WTC11 (cell line): ENCODE data around the gene SLC36A2. TPM values are rescaled to one million over a fixed set of nuclear protein-coding genes. Genes with fewer than 3 reads are reported as not detected.

Experiments used
- ATAC-seq: fragments of 200-7000 bp; cut with Tn5 transposase; 2 replicates; pipeline ENCODE4 v1.10.0; 2021; ENCODE audit warnings: mild to moderate bottlenecking, moderate library complexity
- CTCF ChIA-PET: fragments of 300-600 bp; sonication (Branson Sonifier 250); formaldehyde crosslinking; loops from one replicate; lab custom pipeline; 2021; ENCODE audit warnings: antibody characterized with exemption; lab: Charles Lee
- POLR2A ChIA-PET: fragments of 350-600 bp; sonication (Branson Sonifier 250); formaldehyde crosslinking; loops from one replicate; lab custom pipeline; 2021; ENCODE audit warnings: antibody characterized with exemption; lab: Charles Lee
- DNase-seq: peaks from one replicate; pipeline ENCODE4 v3.0.0; 2021; ENCODE audit warnings: low spot score
- H3K27ac Mint-ChIP-seq: 2 replicates; pipeline ENCODE4 v1.8.0; 2021; ENCODE audit warnings: mixed read lengths
- H3K27me3 Mint-ChIP-seq: 2 replicates; pipeline ENCODE4 v1.8.0; 2021; ENCODE audit warnings: low read depth, mild to moderate bottlenecking, moderate library complexity, mixed read lengths
- H3K36me3 Mint-ChIP-seq: 2 replicates; pipeline ENCODE4 v1.8.0; 2021; ENCODE audit warnings: mixed read lengths
- H3K4me1 Mint-ChIP-seq: 2 replicates; pipeline ENCODE4 v1.8.0; 2022; ENCODE audit warnings: mixed read lengths
- H3K4me3 Mint-ChIP-seq: 2 replicates; pipeline ENCODE4 v1.8.0; 2021; ENCODE audit warnings: mild to moderate bottlenecking, moderate library complexity, mixed read lengths
- H3K9me3 Mint-ChIP-seq: 2 replicates; pipeline ENCODE4 v1.8.0; 2021; ENCODE audit warnings: mixed read lengths
- CREM ChIP-seq: sonication (generic); formaldehyde crosslinking; IDR thresholded peaks from 2 replicates; pipeline ENCODE4 v1.8.1; 2022; ENCODE audit warnings: mild to moderate bottlenecking, missing genetic modification reagents, moderate library complexity
- ETV6 ChIP-seq: sonication (generic); formaldehyde crosslinking; IDR thresholded peaks from 2 replicates; pipeline ENCODE4 v1.8.1; 2022; ENCODE audit warnings: mild to moderate bottlenecking, missing genetic modification reagents
- FOXJ3 ChIP-seq: sonication (generic); formaldehyde crosslinking; IDR thresholded peaks from 2 replicates; pipeline ENCODE4 v1.9.0; 2021; ENCODE audit warnings: missing genetic modification reagents, mild to moderate bottlenecking, borderline replicate concordance
- FOXK1 ChIP-seq: sonication (generic); formaldehyde crosslinking; IDR thresholded peaks from 2 replicates; pipeline ENCODE4 v1.8.0; 2022; ENCODE audit warnings: mild to moderate bottlenecking, moderate library complexity, missing genetic modification reagents
- IRF2 ChIP-seq: sonication (generic); formaldehyde crosslinking; IDR thresholded peaks from 2 replicates; pipeline ENCODE4 v1.8.0; 2022; ENCODE audit warnings: low read depth, missing genetic modification reagents, borderline replicate concordance
- NR3C1 ChIP-seq: sonication (generic); formaldehyde crosslinking; conservative IDR thresholded peaks from 2 replicates; pipeline ENCODE4 v1.8.1; 2023; ENCODE audit warnings: low read depth, mild to moderate bottlenecking, missing genetic modification reagents
- RELA ChIP-seq: sonication (generic); formaldehyde crosslinking; IDR thresholded peaks from 2 replicates; pipeline ENCODE4 v1.8.1; 2022; ENCODE audit warnings: missing genetic modification reagents, mild to moderate bottlenecking, borderline replicate concordance
- RORB ChIP-seq: fragments of 250-450 bp; sonication (Bioruptor Pico); IDR thresholded peaks from 2 replicates; pipeline ENCODE4 v1.9.0; 2021; ENCODE audit warnings: mild to moderate bottlenecking
- ZNF263 ChIP-seq: sonication (generic); formaldehyde crosslinking; IDR thresholded peaks from 2 replicates; pipeline ENCODE4 v1.8.1; 2022; ENCODE audit warnings: low read depth, mild to moderate bottlenecking, moderate library complexity, missing genetic modification reagents
- ZNF396 ChIP-seq: fragments of 250-450 bp; sonication (Bioruptor Pico); IDR thresholded peaks from 2 replicates; pipeline ENCODE4 v1.8.0; 2021; ENCODE audit warnings: mild to moderate bottlenecking, moderate library complexity, borderline replicate concordance
- total RNA-seq: library from RNA; stranded (reverse); gene quantifications from 3 replicates; pipeline ENCODE4 v1.2.3, GENCODE V29; 2021
- TF ChIP-seq, protein P1 (sequence below): sonication (generic); formaldehyde crosslinking; IDR thresholded peaks from 2 replicates; pipeline ENCODE4 v1.8.0; 2022; ENCODE audit warnings: missing genetic modification reagents
- TF ChIP-seq, protein P2 (sequence below): sonication (generic); formaldehyde crosslinking; IDR thresholded peaks from 2 replicates; pipeline ENCODE4 v1.8.1; 2022; ENCODE audit warnings: low read depth, missing genetic modification reagents, borderline replicate concordance
- TF ChIP-seq, protein P3 (sequence below): sonication (generic); formaldehyde crosslinking; IDR thresholded peaks from 2 replicates; pipeline ENCODE4 v1.8.1; 2022; ENCODE audit warnings: low read depth, mild to moderate bottlenecking, moderate library complexity, missing genetic modification reagents, borderline replicate concordance
- TF ChIP-seq, protein P4 (sequence below): fragments of 250-450 bp; sonication (Bioruptor Pico); conservative IDR thresholded peaks from 2 replicates; pipeline ENCODE4 v1.9.0; 2021; ENCODE audit warnings: mild to moderate bottlenecking
- TF ChIP-seq, protein P5 (sequence below): fragments of 200-600 bp; IDR thresholded peaks from 2 replicates; pipeline ENCODE4 v1.8.0; 2022; ENCODE audit warnings: antibody characterized with exemption
- TF ChIP-seq, protein P6 (sequence below): sonication (generic); formaldehyde crosslinking; IDR thresholded peaks from 2 replicates; pipeline ENCODE4 v1.8.0; 2022; ENCODE audit warnings: mild to moderate bottlenecking, missing genetic modification reagents

SLC36A2 gene
- total RNA-seq, 1 experiment from 2014 or later = not detected

DNA sequence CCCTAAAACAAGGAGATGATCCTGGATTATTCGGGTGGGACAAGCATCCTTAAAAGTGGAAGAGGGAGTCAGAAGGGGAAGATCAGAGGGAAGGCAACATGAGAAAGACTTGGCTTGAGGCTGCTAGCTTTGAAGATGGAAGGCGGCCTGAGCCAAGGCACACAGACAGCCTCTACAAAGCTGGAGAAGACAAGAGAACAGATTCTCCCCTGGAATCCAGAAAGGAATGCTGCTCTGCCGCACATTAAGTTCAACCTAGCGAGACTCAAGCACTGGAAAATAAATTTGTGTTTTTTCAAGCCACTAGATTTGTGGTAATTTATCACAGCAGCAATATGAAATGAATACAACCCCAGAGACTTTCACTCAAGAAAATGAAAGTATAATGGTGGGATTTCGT, 61.7 kb downstream of the SLC36A2 start:
- H3K4me3 Mint-ChIP-seq = no peak overlapping the region
- H3K27me3 Mint-ChIP-seq = peaks cover 8% of the 10 kb centered on the region
- H3K36me3 Mint-ChIP-seq = no peaks in the 10 kb centered on the region
- H3K4me1 Mint-ChIP-seq = peaks cover 8% of the 10 kb centered on the region
- DNase-seq (no peak), ATAC-seq (no peak)
- H3K9me3 Mint-ChIP-seq = peaks cover 4% of the 10 kb centered on the region; the same call in 1 of the 2 replicates
- CTCF ChIA-PET = interaction anchor here (2.3 to 2.5 kb wide), 2 partner anchors 13 to 30 kb away, joined by 8 to 9 read pairs; no protein-coding TSS in a partner anchor
- H3K27ac Mint-ChIP-seq = no peak overlapping the region
- POLR2A ChIA-PET = no interaction called here
- TF ChIP-seq FOXJ3 (CRISPR knock-in tag) (no peak), RORB (CRISPR knock-in tag) (no peak), ZNF263 (CRISPR knock-in tag) (no peak), ZNF396 (CRISPR knock-in tag) (no peak), ETV6 (no peak), RELA (CRISPR knock-in tag) (no peak), CREM (no peak), FOXK1 (CRISPR knock-in tag) (no peak), NR3C1 (no peak)
- TF ChIP-seq, protein P1, sequence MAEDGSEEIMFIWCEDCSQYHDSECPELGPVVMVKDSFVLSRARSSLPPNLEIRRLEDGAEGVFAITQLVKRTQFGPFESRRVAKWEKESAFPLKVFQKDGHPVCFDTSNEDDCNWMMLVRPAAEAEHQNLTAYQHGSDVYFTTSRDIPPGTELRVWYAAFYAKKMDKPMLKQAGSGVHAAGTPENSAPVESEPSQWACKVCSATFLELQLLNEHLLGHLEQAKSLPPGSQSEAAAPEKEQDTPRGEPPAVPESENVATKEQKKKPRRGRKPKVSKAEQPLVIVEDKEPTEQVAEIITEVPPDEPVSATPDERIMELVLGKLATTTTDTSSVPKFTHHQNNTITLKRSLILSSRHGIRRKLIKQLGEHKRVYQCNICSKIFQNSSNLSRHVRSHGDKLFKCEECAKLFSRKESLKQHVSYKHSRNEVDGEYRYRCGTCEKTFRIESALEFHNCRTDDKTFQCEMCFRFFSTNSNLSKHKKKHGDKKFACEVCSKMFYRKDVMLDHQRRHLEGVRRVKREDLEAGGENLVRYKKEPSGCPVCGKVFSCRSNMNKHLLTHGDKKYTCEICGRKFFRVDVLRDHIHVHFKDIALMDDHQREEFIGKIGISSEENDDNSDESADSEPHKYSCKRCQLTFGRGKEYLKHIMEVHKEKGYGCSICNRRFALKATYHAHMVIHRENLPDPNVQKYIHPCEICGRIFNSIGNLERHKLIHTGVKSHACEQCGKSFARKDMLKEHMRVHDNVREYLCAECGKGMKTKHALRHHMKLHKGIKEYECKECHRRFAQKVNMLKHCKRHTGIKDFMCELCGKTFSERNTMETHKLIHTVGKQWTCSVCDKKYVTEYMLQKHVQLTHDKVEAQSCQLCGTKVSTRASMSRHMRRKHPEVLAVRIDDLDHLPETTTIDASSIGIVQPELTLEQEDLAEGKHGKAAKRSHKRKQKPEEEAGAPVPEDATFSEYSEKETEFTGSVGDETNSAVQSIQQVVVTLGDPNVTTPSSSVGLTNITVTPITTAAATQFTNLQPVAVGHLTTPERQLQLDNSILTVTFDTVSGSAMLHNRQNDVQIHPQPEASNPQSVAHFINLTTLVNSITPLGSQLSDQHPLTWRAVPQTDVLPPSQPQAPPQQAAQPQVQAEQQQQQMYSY (CRISPR knock-in tag) = no peak
- TF ChIP-seq, protein P2, sequence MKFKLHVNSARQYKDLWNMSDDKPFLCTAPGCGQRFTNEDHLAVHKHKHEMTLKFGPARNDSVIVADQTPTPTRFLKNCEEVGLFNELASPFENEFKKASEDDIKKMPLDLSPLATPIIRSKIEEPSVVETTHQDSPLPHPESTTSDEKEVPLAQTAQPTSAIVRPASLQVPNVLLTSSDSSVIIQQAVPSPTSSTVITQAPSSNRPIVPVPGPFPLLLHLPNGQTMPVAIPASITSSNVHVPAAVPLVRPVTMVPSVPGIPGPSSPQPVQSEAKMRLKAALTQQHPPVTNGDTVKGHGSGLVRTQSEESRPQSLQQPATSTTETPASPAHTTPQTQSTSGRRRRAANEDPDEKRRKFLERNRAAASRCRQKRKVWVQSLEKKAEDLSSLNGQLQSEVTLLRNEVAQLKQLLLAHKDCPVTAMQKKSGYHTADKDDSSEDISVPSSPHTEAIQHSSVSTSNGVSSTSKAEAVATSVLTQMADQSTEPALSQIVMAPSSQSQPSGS (CRISPR knock-in tag) = no peak
- TF ChIP-seq, protein P3, sequence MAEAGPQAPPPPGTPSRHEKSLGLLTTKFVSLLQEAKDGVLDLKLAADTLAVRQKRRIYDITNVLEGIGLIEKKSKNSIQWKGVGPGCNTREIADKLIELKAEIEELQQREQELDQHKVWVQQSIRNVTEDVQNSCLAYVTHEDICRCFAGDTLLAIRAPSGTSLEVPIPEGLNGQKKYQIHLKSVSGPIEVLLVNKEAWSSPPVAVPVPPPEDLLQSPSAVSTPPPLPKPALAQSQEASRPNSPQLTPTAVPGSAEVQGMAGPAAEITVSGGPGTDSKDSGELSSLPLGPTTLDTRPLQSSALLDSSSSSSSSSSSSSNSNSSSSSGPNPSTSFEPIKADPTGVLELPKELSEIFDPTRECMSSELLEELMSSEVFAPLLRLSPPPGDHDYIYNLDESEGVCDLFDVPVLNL (CRISPR knock-in tag) = no peak
- TF ChIP-seq, protein P4, sequence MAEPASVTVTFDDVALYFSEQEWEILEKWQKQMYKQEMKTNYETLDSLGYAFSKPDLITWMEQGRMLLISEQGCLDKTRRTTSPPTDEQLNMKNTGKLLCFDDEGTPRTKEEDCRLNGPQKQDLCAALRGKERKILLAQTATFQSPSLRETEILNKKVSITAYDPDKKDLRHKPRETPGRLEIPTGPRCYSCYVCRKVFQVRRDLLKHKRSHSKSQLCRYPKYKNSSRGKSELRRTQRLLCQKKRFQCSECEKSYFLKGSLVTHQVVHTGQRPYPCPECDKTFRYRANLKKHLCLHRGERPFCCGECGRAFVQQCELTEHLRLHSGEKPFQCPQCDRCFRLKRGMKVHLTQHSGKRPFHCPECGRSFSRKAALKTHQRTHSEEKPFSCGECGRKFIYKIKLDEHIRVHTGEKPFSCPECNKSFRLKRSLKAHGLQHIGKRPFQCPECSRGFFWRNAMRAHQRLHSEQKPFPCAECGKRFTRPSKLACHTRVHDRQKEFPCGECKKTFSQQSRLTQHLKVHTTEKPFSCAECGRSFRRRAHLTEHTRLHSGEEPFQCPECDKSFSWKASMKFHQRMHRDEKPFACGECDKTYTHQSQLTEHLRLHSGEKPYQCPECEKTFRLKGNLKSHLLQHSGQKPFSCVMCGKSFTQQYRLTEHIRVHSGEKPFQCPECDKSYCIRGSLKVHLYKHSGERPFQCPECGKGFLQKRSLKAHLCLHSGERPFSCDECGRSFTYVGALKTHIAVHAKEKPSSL = no peak

DNA sequence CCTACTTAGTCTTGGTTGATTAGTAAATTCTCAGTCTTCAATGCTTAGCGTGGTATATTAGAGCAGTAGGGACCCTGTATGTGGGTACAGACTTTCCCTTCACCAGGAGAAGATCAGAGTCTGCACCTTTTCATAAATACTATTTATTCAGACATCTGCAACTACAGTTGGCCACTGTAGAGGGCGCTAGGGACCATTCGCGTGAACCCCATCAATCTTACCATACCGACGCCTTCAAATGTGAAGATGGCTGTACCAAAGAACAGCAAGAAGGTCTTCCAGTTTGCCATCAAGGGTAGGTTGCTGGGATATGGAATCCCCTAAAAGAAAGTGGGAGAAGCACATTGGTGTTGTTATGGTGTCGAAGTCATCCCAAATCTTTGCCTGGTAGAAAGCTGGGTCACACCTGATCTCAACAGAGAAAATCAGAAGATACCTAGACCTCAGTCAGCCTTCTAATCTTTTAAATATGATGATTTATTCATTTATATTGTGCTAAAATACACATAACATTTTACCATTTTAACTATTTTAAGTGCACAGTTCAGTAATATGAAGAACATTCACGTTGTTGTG, 62.9 kb downstream of the SLC36A2 start:
- TF ChIP-seq, protein P5, sequence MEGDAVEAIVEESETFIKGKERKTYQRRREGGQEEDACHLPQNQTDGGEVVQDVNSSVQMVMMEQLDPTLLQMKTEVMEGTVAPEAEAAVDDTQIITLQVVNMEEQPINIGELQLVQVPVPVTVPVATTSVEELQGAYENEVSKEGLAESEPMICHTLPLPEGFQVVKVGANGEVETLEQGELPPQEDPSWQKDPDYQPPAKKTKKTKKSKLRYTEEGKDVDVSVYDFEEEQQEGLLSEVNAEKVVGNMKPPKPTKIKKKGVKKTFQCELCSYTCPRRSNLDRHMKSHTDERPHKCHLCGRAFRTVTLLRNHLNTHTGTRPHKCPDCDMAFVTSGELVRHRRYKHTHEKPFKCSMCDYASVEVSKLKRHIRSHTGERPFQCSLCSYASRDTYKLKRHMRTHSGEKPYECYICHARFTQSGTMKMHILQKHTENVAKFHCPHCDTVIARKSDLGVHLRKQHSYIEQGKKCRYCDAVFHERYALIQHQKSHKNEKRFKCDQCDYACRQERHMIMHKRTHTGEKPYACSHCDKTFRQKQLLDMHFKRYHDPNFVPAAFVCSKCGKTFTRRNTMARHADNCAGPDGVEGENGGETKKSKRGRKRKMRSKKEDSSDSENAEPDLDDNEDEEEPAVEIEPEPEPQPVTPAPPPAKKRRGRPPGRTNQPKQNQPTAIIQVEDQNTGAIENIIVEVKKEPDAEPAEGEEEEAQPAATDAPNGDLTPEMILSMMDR = peak; percentile 62
- no peak for TF ChIP-seq IRF2 (CRISPR knock-in tag)
- TF ChIP-seq, protein P6, sequence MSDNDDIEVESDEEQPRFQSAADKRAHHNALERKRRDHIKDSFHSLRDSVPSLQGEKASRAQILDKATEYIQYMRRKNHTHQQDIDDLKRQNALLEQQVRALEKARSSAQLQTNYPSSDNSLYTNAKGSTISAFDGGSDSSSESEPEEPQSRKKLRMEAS (CRISPR knock-in tag) = peak; percentile 39; the same call in 1 of the 2 replicates
- Mint-ChIP-seq H3K4me1 (peaks cover 8% of the 10 kb centered on the region), H3K27me3 (peaks cover 8% of the 10 kb centered on the region), H3K4me3 (no peak overlapping the region), H3K9me3 (peaks cover 4% of the 10 kb centered on the region; the same call in 1 of the 2 replicates), H3K36me3 (no peaks in the 10 kb centered on the region), H3K27ac (no peak overlapping the region)
- POLR2A ChIA-PET = no interaction called here
- DNase-seq (peak; percentile 36), ATAC-seq (peak; percentile 62)
- CTCF ChIA-PET = interaction anchor here (2.3 kb wide), 1 partner anchor 14 kb away, joined by 9 read pairs; no protein-coding TSS in a partner anchor
